ENCODE results near the gene PHLDA3.
A peak's percentile ranks its signal among the peaks of the same experiment; 100 is the strongest.

PHLDA3 gene

GRCh38 chr1:201468844-201469644 is at the start of gene PHLDA3:
Gene PHLDA3, minus strand, starts transcription at chr1:201469188. Its CDS starts 402 bp downstream, at chr1:201468786.
- peak; percentile 36 for DNase-seq

GRCh38 chr1:201518071-201518470 is 49.1 kb upstream of the PHLDA3 start:
- no peak for DNase-seq

DNA sequence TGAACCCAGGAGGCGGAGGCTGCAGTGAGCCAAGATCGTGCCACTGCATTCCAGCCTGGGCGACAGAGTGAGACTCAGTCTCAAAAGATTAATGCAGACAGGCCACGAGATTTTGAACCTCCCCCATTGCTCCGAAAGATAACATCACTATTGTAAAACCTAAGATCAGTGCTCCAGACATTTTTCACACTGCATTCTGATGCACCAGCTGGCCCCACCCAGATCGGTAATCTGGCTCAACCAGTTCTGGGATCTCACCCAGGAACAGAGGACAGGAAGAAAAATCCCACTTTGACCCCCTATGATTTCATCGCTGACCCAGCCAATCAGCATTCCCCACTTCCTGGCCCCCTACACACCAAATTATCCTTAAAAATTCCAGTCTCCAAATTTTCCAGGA is 48.6 kb upstream of the PHLDA3 start:
- DNase-seq = no peak

DNA sequence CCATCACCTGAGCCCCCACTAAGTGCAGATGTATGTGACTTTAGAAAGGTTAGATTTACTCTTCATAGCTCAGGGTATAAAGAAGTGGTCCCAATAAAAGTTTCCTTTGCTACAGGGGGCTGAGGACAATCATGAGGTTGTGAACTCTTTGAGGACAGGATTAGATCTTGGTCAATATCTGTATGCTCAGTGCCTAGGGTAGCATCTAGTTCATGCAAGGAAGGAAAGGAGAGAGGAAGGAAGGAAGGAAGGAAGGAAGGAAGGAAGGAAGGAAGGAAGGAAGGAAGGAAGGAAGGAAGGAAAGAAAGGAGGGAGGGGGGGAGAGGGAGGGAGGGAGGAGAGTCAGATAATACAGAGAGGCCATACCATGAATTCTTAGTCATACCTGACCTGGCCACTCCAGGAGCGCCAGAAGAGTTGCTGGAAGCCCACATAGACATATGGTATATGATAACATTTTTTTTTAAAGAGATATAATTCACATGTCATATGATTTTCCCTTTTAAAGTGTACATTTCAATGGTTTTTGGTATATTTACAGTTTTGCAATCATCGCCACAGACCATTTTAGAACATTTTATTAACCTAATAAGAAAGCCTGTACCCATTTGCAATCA is 47.6 kb upstream of the PHLDA3 start:
- no peak for DNase-seq

DNA sequence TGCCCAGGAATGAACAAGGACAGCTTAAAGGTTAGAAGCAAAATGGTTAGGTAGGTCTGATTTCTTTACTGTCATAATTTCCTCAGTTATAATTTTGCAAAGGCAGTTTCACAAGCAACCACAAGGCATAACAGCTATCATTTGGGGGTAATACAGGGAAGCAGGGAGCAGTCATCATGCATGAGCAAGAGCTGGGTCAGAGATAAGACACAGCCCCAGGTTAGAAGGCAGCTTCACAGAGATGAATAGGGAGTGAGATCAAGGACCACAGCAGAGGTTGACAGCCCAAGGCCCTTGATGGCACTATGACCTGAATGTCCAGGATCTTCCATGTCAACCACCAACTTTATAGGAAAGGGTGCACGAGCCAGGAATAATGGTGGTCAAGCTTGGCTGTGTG is 46.9 kb upstream of the PHLDA3 start:
- no peak for DNase-seq

GRCh38 chr1:201515062-201515750 is 46.2 kb upstream of the PHLDA3 start:
- no peak for DNase-seq

DNA sequence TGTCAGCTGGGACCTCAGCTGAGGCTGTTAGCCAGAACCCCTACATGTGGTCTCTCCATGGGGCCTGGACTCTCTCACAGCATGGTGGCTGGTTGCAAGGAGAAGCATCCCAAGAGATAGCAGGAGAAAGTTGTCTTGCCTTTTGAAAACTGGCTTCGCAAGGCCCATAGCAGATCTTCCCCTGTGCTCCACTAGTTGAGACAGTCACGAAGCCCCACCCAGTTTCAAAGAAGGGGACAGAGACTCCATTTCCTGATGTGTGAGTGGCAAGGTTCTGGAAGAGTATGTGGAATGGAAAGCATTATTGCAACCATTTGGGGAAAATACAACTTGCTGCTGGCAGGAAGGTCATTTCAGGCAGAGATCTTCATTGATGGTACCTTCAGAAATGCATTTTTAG is 45.5 kb upstream of the PHLDA3 start:
- DNase-seq = no peak

DNA sequence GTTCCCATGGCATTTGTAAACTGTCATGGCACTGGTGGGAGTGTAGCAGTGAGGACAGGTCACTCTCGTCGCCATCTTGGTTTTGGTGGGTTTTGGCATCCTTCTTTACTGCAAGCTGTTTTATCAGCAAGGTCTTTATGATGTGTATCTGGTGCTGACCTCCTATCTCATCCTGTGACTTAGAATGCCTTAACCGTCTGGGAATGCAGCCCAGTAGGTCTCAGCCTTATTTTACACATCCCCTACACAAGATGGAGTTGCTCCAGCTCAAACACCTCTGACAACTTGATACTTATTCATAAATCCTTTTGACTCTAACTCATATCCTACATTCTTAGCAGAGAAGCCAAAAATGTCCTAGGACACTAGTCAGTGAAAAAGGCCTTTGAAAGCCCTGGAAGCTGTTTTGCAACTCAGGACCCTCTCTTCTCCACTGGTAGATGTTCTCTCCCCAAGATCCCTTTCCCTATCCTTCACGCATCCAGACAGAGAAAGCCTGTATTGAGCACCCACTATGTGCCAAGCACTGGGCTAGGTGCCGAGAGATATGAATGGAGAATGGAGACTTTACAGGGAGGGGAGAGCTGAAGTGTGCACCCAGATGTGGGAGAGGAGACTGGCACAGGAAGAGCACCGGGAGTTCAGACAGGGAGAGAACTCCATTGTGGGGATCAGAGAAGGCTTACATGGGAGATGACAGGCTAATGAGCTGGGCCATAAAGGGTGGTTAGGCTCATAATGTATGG is 44.7 kb upstream of the PHLDA3 start:
- DNase-seq = no peak

- DNase-seq = no peak
These were observed 43.1 kb upstream of the PHLDA3 start for GRCh38 chr1:201511941-201512539.

DNA sequence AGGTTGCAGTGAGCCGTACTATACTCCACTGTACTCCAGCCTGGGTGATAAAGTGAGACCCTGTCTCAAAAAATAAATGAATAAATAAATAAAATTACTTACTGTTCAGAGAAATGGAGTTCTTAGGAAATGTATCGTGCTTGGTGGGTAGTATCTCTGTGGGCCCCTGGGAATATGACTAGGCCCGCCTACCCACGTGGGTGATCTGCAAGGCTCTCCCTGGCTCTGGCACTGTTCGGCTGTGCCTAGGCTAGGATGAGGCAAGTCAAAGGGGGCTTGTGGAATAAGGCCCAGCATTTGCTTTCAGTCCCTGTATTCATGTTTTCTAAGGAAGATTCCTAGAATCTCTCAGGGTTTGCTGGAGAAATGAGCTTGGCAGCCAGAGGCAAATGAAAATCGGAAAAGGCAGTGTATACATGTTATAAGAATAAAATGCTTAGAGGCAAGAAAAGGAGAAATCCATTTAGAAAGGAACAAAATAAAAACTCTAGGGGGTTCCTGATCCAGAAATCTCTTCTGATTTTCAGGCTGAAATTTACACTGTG is 42.5 kb upstream of the PHLDA3 start:
- no peak for DNase-seq

- DNase-seq = no peak
These were observed 41.7 kb upstream of the PHLDA3 start for GRCh38 chr1:201510734-201511133.

GRCh38 chr1:201509601-201510374 is 40.8 kb upstream of the PHLDA3 start:
- DNase-seq = no peak

DNA sequence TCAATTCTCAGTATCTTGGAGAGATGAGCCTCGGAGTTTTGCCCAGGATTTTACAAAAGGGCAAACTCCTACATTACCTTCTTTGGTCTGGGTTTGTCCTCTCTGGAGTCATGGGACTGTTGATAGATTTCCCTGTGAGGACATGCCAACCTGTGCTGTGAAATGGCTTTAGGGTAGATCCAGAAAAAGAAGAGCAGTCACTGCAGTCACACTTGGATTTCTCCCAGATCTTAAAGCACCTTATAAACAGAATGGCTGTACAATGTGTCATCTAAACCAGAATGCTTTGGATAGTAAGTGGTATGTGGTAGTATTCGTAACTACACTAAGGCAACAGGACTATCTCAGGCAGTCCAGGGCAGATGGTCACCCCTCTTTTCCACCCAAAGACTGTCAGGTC is 39.8 kb upstream of the PHLDA3 start:
- DNase-seq = no peak

DNA sequence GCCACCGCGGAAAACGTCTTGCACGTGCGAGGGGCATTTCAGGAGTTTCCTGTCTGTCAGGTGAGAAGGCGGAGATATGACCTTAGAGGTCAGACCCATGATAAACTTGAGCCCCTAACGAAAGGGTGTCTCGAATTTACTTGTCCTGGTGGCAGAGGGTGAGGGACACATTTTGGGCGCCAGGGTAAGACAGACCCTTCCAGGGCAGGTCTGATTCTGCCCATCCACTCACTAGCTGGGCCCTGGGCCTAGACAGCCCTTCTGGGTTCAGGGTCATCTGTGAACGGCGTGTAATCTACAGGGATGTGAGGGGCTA is 38.3 kb upstream of the PHLDA3 start:
- no peak for DNase-seq

DNA sequence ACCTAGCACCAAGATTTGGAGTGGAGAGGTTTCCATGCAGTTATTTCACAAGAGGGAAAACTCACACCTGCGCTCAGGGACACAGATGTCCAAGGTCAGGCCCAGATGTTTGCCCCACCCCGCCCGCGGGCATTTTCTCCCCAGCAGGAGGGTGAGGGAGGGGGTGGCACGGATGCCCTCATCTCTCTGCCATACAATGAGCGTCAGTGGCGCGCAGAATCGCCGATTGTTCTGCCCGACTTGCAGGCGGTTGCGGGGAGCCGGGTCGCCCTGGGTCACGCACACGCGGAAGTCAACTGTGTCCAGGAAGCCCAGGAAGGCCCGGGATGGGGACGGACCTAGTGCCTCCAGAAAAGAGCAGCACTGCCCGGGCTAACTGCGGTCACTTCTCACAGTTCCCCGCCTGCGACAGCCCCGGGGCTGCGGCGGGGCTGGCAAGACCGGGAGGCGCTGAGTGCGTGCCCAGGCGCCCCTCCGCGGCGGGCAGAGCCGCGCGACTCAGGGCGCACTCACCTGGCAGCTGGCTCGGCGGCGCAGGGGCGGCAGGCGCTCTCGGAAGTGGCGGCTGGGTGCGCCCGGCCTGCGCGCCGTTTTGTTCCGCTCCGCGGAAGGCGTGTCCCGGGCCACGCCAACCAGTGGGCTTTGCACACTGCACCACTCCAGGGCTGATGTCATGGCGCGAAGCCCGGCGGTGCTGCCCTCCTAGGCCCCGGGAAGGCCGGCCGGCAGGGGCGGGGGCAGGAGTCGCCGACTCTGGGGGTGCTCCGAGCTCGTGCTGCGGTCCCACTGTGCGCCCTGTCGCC is 37.8 kb upstream of the PHLDA3 start, which contains the start of gene CSRP1:
Gene CSRP1, minus strand, starts transcription at position 567 of the 803 bp plus-strand sequence. CDS start 10,820 bp downstream, outside the sequence.
- DNase-seq = peak; percentile 85

DNA sequence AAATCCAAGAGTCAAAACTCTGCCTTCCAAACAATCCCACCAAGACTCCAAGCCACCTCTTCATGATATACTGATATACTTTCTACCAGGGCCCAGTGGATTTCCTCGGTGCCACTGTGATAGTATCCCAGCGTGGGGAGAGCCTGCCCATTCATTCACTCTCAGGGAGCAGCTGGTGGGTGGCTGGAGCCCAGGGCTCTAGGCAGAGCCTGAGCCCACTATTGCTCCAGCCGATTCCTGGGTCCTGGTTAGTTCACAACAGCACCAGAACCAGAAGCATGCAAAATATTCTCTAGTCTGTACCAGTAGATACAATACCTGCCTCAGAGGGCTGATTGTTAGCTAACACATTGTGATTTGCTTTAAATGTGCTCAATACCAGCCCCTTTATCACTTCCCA is 37.1 kb upstream of the PHLDA3 start:
- no peak for DNase-seq

DNA sequence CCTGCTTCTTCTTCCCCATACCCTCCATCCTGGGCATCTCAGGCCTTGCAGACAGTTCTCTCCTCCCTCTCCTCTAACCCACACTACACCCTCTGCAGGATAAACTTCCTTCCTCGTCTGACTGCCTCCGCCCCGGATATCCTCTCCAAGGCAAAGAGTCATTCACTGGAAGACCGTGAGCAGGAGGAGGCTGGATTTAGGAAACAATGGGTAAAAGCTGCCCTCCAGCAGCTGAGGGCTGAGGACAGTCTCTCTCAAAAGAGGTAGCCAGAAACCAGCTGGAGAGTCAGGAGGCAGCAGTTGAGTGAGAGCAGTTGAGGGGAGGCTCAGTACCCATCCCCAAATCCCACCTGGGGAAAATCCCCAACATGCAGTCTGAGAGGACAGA is 36.5 kb upstream of the PHLDA3 start:
- DNase-seq = no peak

DNA sequence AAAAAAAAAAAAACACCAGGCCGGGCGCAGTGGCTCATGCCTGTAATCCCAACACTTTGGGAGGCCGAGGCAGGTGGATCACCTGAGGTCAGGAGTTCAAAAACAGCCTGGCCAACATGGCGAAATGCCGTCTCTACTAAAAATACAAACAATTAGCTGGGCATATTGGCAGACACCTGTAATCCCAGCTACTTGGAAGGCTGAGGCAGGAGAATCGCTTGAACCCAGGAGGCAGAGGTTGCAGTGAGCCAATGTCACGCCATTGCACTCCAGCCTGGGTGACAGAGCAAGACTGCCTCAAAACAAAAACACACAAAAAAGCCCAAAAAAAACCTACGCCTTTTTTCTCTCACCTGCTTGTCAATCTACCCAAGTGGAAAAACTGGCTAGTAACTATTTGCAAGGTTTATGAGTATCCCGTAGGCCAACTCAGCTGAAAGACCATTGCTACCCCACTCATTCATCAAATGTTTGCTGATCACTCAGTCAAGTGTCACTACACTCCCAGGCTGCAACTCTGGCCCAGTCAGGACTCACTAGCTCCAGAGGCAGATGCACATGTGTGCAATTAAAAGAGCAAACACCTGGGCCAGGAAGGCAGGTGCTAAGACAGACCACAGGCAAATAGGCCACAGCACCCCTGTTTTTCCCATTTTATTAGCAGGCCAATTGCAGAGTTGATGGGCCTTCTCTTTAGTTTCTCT is 36.0 kb upstream of the PHLDA3 start:
- DNase-seq = no peak

- DNase-seq = no peak
These were observed 35.2 kb upstream of the PHLDA3 start for GRCh38 chr1:201504179-201504631.
